Activated CD4-positive, alpha-beta T cell treated with anti-CD3 and anti-CD28 coated beads, Interleukin-2, amount 10 ng/mL, durations not matched to agents 24 days and 14 days (primary cell): ENCODE data around the gene RIBC1. TPM values are rescaled to one million over a fixed set of nuclear protein-coding genes. Genes with fewer than 3 reads are reported as not detected.
A peak's percentile ranks its signal among the peaks of the same experiment; 100 is the strongest.
"Not testable (repeated sequence)": the region's sequence is repeated elsewhere in the genome, so short reads cannot be mapped to it uniquely, and the experiment has no call there.

Experiments
- DNase-seq: peaks from one replicate; pipeline ENCODE4 v3.0.0; 2022
- H3K27ac Mint-ChIP-seq: one replicate; pipeline ENCODE4 v1.8.0; 2022; ENCODE audit warnings: mild to moderate bottlenecking, mixed read lengths
- H3K27me3 Mint-ChIP-seq: one replicate; pipeline ENCODE4 v1.8.0; 2022; ENCODE audit warnings: mixed read lengths
- H3K36me3 Mint-ChIP-seq: one replicate; pipeline ENCODE4 v1.8.0; 2022; ENCODE audit warnings: low read depth, mild to moderate bottlenecking, mixed read lengths
- H3K4me1 Mint-ChIP-seq: one replicate; pipeline ENCODE4 v1.8.0; 2021; ENCODE audit warnings: mixed read lengths
- H3K4me3 Mint-ChIP-seq: one replicate; pipeline ENCODE4 v1.8.0; 2022; ENCODE audit warnings: mild to moderate bottlenecking, moderate library complexity, mixed read lengths
- H3K9me3 Mint-ChIP-seq: one replicate; pipeline ENCODE4 v1.8.0; 2021; ENCODE audit warnings: mixed read lengths
- intact Hi-C: fragments of 100-400 bp; cut with micrococcal nuclease; formaldehyde crosslinking; loops from one replicate; pipeline ENCODE4 v1.15.1; 2023
- total RNA-seq: library from RNA; stranded (reverse); gene quantifications from 2 replicates; pipeline ENCODE4 v1.2.3, GENCODE V29; 2022

The RIBC1 gene
- total RNA-seq, 1 donor from 2014 or later: 0.44 TPM

DNA sequence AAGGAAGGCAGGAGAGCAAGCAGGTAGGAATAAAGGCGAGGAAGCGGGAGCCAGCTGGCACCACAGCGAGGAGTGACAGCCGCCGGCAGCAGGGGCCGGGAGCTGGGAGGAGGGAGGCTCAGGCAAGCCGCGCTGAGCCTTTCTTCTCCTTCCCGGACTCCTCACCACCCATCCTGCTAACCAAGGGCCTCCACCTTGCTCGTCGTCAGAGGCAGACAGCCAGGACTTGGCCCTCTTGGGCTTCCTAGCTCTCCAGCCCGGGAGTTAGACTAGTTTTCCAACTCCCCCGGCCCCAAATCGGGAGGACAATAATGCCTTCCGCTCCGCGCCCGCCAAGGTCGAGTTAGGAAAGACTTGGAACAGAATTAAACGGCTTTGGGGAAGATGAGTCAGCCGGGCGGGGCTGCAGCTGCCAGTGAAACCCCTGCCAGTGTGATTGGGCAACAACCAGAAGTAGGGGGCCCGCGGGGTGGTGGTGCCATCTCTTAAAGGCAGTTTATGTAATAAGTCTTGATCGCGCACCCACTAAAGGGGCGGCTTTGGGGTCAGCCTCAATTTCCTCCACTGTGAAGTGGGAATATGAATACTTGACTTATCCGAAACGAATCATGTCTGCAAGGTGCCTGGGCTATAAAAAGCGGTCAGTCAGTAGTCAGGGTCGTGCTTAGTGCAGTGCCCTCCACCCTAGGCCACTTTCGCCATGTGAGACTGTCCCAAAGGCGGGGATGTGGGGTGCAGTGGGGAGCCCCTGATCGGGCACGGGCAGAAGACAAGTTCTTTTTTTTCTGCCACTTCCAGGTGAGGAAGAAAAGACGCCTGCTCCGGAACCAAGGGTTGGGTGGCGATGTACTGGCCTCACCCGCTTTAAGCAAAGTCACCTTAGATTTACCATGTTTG lies 18.2 kb downstream of the RIBC1 start:
- Mint-ChIP-seq H3K27me3 (no peaks in the 10 kb centered on the region), H3K4me1 (peaks cover 30% of the 10 kb centered on the region), H3K9me3 (no peaks in the 10 kb centered on the region), H3K27ac (peak overlapping the region; percentile 82), H3K36me3 (no peaks in the 10 kb centered on the region), H3K4me3 (peak overlapping the region; percentile 85)
- intact Hi-C loops: no loop called here
- DNase-seq: peak; percentile 62

DNA sequence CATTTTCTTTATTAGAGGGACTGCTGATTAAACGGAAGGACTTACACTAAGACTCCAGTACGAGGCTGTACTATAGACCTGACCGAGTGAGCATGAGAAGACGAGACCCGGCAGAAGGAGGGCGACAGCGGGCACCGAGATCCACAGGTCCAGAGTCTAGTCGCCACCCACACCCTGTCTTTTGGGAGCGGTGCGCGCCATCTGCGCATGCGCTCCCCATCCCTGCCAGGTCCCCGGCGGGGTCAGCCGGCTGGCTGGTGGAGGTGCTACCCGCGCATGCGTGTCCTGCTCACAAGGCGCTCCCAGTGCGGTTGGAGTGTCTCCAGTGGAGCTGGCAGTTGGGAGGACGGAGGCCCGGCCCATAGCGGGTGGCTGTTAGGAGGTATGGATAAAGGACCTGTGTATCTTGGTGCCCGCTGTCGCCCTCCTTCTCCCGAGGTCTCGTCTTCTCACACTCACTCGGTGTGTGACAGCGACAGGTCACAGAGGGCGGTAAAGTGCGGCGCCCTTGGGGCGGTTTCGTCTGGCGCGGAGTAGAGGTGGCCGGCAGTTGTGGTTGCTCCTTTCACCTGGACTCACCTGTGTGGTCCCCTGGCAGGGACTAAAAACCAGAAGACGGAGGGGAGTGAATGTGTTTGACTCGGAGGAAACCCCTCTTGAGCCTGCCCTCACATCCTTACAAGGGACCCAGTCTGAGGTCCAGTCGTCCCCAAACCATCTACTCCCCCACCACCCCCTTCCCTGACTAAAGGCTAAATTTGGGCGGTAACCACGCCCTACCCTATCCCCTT lies 19.1 kb downstream of the RIBC1 start:
- intact Hi-C loops: no loop called here
- Mint-ChIP-seq H3K27ac (peak overlapping the region; percentile 82), H3K27me3 (no peaks in the 10 kb centered on the region), H3K4me1 (peaks cover 26% of the 10 kb centered on the region), H3K36me3 (no peaks in the 10 kb centered on the region), H3K4me3 (peak overlapping the region; percentile 85), H3K9me3 (no peaks in the 10 kb centered on the region)
- peak; percentile 93 for DNase-seq

DNA sequence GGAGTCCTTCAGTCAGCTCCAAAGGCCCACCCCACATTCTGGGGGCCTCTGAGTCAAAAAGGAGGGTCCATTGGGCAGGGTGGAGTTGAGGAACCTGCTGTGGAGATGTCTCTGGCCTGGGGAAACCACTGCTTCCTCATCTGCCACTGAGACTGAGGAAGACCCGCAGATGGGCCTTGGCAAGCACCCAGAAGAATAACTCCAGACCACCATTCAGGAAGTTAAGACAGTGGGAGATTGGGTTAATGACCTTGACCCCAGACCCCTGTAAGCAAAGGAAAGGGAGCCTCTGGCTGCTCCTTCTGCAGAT lies 19.6 kb downstream of the RIBC1 start:
- H3K27me3 Mint-ChIP-seq: no peaks in the 10 kb centered on the region
- H3K9me3 Mint-ChIP-seq: no peaks in the 10 kb centered on the region
- peak overlapping the region; percentile 85 for H3K4me3 Mint-ChIP-seq
- no peak overlapping the region for H3K27ac Mint-ChIP-seq
- no peaks in the 10 kb centered on the region for H3K36me3 Mint-ChIP-seq
- no peak for DNase-seq
- peaks cover 26% of the 10 kb centered on the region for H3K4me1 Mint-ChIP-seq
- intact Hi-C loops: no loop called here

DNA sequence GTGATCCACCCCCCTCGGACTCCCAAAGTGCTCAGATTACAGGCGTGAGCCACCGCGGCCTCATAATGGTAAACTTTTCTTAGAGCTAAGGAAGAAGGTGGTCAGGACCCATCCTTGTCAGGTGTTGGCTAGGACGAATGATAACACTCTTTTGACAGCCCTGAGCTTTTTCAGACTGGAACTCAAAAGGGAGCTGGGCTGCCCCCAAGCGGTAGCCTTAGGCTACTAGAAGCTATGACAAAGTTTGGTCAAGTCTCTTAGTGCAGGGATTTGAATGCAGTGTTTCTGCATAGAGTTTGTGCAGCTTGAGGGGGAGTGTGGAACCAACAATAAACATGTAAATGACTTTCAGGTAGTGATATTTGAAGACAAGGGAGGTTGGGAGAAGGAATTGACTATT lies 23.3 kb downstream of the RIBC1 start:
- Mint-ChIP-seq H3K4me3 (no peak overlapping the region), H3K9me3 (no peaks in the 10 kb centered on the region), H3K36me3 (no peaks in the 10 kb centered on the region), H3K27me3 (no peaks in the 10 kb centered on the region), H3K27ac (no peak overlapping the region), H3K4me1 (peaks cover 8% of the 10 kb centered on the region)
- peak; percentile 83 for DNase-seq
- intact Hi-C loops: no loop called here

DNA sequence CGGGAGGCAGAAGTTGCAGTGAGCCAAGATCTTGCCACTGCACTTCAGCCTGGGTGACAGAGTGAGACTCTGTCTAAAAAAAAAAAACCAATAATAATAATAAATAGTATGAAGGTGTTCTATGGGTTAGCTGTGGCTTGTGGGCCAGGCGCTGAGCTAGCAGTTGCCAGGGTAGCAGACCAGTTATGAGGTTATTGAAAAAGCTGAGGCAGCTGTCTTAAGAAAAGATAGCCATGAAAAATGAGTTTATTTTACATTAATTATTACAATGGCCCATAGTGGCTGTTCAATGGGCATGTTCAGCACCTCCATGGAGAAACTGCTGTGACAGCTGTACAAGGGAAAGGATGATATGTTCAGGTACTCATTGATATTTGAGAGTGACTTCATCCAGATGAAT lies 24.8 kb downstream of the RIBC1 start:
- no peak for DNase-seq
- H3K4me3 Mint-ChIP-seq: no peak overlapping the region
- H3K4me1 Mint-ChIP-seq: no peaks in the 10 kb centered on the region
- H3K9me3 Mint-ChIP-seq: no peaks in the 10 kb centered on the region
- H3K27ac Mint-ChIP-seq: no peak overlapping the region
- intact Hi-C loops: no loop called here
- no peaks in the 10 kb centered on the region for H3K36me3 Mint-ChIP-seq
- H3K27me3 Mint-ChIP-seq: no peaks in the 10 kb centered on the region

DNA sequence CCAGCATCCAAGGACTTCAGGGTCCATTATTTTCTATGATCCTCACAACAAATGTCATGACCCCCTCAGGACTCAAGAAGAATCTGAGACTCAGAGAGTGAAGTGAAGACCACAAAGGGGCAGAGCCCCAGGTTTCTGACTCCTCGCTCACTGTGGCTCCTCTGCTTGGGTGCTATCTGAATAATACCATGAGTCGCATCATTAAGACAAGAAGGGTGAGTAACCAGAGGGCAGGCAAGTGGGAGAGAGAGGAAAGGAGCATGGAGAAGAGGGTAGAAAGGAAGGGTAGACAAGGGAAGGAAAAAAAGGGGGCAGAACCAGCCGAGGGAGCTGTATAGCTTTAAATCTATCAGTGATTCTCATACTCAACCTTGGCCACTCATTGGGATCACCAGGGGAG lies 27.0 kb downstream of the RIBC1 start:
- H3K9me3 Mint-ChIP-seq: no peaks in the 10 kb centered on the region
- H3K36me3 Mint-ChIP-seq: no peaks in the 10 kb centered on the region
- H3K27me3 Mint-ChIP-seq: no peaks in the 10 kb centered on the region
- intact Hi-C loops: no loop called here
- H3K4me3 Mint-ChIP-seq: no peak overlapping the region
- no peak overlapping the region for H3K27ac Mint-ChIP-seq
- no peaks in the 10 kb centered on the region for H3K4me1 Mint-ChIP-seq
- no peak for DNase-seq

DNA sequence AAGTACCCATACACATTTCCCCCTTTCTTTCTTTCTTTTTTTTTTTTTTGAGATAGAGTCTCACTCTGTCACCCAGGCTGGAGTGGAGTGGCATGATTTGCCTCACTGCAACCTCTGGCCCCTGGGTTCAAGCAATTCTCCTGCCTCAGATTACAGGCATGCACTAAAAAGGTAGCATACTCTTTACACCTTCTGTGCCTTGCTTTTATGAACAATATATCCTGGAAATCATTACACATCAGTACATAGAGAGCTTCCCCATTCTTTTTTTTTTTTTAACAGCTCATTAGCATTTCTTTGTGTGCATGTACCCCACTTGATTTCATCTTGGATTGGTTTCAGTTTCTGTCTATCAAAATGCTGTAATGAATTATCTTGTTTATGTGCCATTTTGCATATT lies 30.1 kb downstream of the RIBC1 start:
- H3K27me3 Mint-ChIP-seq: peaks cover 5% of the 10 kb centered on the region

DNA sequence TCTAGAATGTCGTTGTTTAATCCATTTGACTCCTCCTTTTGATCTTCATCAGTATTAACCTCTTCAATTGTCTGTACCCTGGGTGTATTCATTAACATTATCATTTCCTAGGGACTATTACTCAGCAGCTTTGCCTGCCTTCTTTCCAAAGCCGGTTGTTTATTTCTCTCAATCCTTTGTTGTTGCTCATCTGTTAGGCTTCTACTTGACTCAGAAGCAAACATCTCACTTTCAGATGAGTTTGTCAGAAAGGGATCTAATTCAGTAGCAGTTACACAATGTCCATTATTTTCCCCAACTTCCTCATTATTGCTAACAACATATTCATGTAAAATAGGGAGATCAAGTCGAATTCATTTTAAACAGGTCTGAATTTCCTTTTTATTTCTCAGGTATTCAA lies 33.6 kb downstream of the RIBC1 start:
- peaks cover 9% of the 10 kb centered on the region for H3K27me3 Mint-ChIP-seq
- no peaks in the 10 kb centered on the region for H3K36me3 Mint-ChIP-seq
- DNase-seq: no peak
- H3K9me3 Mint-ChIP-seq: no peaks in the 10 kb centered on the region
- no peak overlapping the region for H3K4me3 Mint-ChIP-seq
- H3K4me1 Mint-ChIP-seq: no peaks in the 10 kb centered on the region
- no peak overlapping the region for H3K27ac Mint-ChIP-seq
- intact Hi-C loops: no loop called here

More for the DNA sequence above, 30.1 kb downstream of the RIBC1 start:
- intact Hi-C loops: no loop called here
- H3K9me3 Mint-ChIP-seq: no peaks in the 10 kb centered on the region
- H3K4me1 Mint-ChIP-seq: no peaks in the 10 kb centered on the region
- H3K4me3 Mint-ChIP-seq: no peak overlapping the region
- no peak overlapping the region for H3K27ac Mint-ChIP-seq
- DNase-seq: no peak
- no peaks in the 10 kb centered on the region for H3K36me3 Mint-ChIP-seq

DNA sequence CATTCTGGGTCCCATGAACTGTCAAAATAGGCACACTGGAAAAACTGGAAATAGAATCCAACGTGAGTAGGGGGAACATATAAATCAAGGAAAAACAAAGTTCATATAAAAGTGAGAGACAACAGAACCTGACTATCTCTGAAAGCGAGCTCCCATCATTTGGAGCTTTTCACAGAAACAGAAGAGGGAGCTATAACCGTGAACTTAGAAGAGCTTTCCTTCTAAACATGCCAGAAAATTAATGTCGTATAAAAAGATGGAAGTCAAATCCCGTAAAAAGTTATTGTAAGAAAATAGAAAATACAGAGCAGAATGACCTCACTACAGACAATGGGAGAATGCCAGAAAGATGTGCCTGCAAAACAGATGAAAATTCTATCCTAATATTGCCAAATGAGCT lies 35.4 kb downstream of the RIBC1 start:
- H3K9me3 Mint-ChIP-seq: no peaks in the 10 kb centered on the region
- H3K27ac Mint-ChIP-seq: no peak overlapping the region
- no peak overlapping the region for H3K4me3 Mint-ChIP-seq
- intact Hi-C loops: no loop called here
- peaks cover 9% of the 10 kb centered on the region for H3K27me3 Mint-ChIP-seq
- DNase-seq: no peak
- no peaks in the 10 kb centered on the region for H3K36me3 Mint-ChIP-seq
- H3K4me1 Mint-ChIP-seq: no peaks in the 10 kb centered on the region

DNA sequence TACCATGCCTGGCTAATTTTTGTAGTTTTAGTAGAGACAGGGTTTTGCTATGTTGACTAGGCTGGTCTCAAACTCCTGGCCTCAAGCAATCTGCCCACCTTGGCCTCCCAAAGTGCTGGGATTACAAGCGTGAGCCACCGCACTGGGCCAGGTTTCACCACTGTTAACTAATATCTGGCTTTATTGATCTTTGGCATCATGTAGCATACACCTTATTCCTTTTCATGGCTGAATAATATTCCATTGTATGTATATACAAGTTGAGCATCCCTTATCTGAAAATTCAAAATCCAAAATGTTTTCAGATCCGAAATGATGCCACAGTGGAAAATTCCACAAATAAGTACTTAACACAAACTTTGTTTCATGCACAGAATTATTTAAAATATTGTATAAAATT lies 46.0 kb downstream of the RIBC1 start:
- H3K27me3 Mint-ChIP-seq, H3K4me3 Mint-ChIP-seq, H3K27ac Mint-ChIP-seq, H3K36me3 Mint-ChIP-seq, DNase-seq, H3K9me3 Mint-ChIP-seq, H3K4me1 Mint-ChIP-seq, intact Hi-C loops: not testable (repeated sequence)

DNA sequence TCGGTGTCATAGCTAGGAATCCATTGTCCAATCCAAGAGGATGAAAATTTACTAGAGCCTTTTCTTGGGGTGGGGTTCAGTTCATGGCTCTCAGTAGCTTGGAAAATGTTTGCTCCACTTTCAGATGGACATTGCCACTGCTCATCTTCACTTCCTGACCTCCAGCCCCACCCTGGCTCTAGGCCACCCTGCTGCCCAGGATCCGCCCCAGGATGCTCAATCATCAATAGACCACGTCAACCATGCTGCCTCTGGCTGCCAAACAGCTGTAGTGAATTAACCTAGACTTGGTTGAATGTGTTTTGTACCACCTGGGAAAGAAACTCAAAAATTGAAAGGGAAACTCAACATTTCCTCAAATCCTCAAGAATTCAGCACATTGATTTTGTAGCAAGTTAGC lies 48.7 kb downstream of the RIBC1 start:
- no peaks in the 10 kb centered on the region for H3K36me3 Mint-ChIP-seq
- H3K9me3 Mint-ChIP-seq: no peaks in the 10 kb centered on the region
- H3K4me1 Mint-ChIP-seq: no peaks in the 10 kb centered on the region
- H3K27me3 Mint-ChIP-seq: no peaks in the 10 kb centered on the region
- no peak overlapping the region for H3K27ac Mint-ChIP-seq
- H3K4me3 Mint-ChIP-seq: no peak overlapping the region
- no peak for DNase-seq
- intact Hi-C loops: no loop called here

DNA sequence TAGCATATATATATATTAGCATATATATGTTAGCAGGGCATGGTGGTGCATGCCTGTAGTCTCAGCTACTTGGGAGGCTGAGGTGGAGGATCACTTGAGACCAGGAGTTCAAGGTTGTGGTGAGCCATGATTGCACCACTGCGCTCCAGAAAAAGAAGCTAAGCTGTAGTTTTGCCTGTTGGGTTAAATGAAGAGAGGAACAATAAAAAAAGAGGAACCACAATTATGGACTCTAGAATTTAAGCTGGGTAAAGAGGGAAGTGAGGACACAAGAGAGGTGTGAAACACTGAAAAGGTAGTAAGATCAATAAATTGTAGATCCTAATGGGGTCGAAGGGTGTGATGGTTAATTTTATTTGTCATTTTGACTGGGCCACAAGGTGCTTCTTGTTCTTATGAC lies 52.0 kb downstream of the RIBC1 start:
- Mint-ChIP-seq H3K9me3 (no peaks in the 10 kb centered on the region), H3K27me3 (peaks cover 1% of the 10 kb centered on the region), H3K36me3 (no peaks in the 10 kb centered on the region), H3K27ac (no peak overlapping the region), H3K4me1 (no peaks in the 10 kb centered on the region), H3K4me3 (no peak overlapping the region)
- intact Hi-C loops: no loop called here
- DNase-seq: no peak

DNA sequence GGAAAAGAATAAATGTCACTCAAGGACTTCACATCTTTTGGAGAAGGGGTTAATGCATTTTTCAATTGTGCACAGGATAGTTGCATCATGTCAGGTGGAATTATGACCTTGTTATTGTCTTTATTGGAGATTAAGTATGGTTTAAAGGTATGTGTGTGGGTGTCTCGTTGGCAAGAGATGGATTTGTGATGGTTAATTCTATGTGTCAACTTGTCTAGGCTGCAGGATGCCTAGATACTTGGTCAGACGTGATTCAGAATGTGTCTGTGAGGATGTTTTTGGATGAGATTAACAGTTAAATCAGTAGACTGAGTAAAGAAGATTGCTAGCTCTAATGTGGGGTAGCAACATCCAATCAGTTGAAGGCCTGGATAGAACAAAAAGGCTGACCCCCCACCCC lies 53.7 kb downstream of the RIBC1 start:
- H3K27me3 Mint-ChIP-seq: peaks cover 1% of the 10 kb centered on the region
- no peaks in the 10 kb centered on the region for H3K9me3 Mint-ChIP-seq
- intact Hi-C loops: no loop called here

DNA sequence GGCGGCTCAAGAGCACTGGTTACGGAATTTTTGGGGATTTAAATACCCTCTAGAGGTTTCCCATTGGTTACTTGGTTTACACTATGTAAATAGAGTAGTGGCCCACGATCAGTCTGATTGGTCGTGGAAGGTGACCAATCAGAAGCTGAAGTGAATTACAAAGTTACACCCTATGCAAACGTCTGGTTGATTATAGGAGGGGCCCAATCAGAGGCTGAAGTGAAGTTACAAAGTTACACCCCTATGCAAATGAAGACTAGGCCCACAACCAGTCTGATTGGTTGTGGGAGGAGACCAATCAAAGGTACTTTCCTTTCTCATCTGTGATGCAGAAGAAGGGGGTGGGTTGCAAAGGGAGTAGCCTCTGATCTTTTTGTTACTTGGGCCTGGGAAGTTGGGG lies 56.6 kb downstream of the RIBC1 start:
- Mint-ChIP-seq H3K27me3 (peaks cover 1% of the 10 kb centered on the region), H3K4me3 (no peak overlapping the region), H3K36me3 (no peaks in the 10 kb centered on the region), H3K27ac (no peak overlapping the region), H3K9me3 (no peaks in the 10 kb centered on the region), H3K4me1 (no peaks in the 10 kb centered on the region)
- DNase-seq: no peak
- intact Hi-C loops: no loop called here

More for the DNA sequence above, 53.7 kb downstream of the RIBC1 start:
- DNase-seq: no peak
- H3K36me3 Mint-ChIP-seq: no peaks in the 10 kb centered on the region
- no peak overlapping the region for H3K4me3 Mint-ChIP-seq
- H3K4me1 Mint-ChIP-seq: no peaks in the 10 kb centered on the region
- no peak overlapping the region for H3K27ac Mint-ChIP-seq
